ENCODE results near the gene ANO2.

Gene ANO2

DNA sequence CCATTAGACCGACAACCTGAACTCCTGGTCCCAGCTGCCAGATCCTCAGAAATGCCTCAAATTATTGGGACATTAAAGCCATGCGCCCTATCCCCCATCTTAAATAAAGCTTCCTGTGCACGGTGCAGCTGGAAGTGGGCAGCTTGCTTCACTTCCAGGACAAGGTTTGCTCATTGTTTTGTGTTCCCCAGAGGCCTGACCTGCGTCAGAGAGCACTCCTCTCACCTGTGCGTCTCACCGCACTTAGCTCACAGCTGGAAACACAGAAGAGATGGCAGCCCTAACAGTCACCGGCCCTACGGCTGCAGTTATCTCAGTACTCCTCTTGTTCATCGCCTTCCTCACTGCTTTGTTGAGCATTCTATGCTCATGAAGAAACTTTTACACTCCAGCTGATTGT, 135.5 kb downstream of the ANO2 start:
- DNase-seq: no peak

GRCh38 chr12:5808981-5809380, 136.1 kb downstream of the ANO2 start:
- DNase-seq: no peak

GRCh38 chr12:5807514-5808219, 137.4 kb downstream of the ANO2 start:
- DNase-seq: no peak

DNA sequence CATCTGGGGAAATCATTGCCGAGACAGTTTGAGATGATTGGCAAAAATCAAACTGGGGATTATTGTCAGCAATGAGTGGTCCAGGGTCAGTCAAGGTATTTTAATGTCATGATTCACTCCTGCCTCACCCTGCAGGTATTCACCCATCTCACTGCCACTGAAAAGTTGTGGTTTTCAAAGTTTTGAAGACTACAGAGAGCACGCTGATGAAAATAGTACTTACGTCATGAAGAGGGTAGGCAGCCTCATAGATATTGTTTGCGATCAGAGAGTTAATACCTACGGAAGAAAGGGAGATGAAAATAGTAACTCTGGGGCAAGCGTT, 138.0 kb downstream of the ANO2 start:
- no peak for DNase-seq

DNA sequence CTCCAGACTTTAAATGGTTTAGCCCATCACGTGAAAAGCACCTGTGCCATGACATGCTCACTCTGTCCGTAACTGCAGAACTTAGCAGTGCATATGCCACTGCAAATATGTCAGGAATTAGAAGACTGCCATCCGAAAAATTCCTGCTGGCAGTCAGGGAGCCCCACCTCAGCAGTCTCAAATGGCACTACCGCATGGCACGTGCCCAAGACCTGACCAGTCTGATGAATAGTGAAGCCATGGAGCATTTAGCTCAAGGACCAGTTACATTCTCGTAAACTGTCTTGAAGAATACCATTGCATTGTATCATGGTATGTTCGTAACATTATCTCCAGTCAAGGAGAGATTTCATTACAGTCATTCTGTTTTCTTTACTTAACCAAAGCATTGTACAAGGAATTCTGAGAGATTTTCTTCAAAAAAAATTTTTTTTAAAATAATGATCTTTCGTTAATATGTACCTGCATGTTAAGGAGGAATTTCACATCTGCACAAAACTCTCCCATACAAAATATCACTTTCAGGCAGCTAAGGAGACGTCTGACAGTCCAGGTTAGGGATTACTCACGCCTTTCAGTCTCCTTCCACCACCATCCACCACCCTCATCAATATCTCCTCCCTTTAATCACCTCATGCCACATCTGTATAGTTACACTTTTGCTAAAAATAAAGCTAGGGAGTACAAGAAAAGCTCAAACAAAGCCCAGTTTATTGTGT, 138.5 kb downstream of the ANO2 start:
- no peak for DNase-seq

DNA sequence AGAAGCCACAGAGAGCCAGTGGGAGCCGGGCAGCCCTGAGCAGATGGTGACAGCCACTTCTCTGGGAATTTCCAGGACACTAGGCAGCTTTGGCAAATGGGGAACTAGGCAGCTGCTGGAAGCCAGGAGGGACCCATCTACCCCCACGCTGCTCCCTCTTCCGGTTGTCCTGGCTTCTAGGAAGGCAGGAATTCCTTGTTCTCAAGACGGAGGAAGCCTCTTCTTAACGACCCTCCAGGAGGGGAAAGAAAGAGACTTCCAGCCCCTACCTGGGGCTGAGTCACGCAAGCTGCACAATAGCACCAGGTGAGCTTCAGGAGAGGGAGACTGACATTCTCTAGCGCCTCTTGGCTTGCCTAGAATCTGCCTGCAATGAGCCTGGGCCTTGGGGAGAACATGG, 141.5 kb downstream of the ANO2 start:
- DNase-seq: no peak

DNA sequence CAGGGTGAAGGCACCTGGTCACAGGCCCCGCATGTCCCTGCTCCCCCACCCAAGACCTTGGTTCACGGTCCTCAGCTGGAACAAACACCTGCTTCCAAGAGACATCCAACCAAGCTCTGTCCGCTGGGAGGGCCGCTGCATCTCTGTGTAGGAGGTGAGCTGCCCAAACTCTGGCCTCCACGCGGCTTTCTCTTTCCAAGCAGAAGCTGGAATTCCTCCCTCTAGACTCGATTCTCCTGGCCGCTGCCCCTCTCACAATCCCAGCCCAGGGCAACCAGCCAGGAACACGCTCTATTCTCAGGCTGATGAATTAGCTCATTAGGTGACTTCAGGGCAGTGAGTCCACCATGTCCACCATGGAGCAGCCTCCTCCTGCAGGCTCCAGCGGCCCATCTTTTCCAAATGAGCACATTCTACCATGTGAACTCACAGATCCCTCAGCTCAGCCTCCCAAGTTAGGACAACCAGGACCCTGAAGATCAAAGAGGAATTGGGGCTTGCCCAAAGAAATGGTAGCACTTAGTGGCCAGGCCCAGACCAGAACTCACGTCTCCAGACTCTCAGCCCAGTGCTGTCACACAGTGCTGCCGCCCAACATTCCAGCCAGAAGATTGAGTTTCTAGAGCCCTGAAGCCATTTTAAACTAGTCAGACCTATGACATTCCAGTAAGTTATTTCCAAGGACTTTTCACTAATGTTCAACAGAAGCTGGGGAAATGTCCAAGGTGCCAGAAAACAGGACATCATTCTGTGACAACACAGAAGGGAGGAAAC, 146.6 kb downstream of the ANO2 start:
- DNase-seq: no peak

GRCh38 chr12:5797661-5798060, 147.4 kb downstream of the ANO2 start:
- DNase-seq: no peak

DNA sequence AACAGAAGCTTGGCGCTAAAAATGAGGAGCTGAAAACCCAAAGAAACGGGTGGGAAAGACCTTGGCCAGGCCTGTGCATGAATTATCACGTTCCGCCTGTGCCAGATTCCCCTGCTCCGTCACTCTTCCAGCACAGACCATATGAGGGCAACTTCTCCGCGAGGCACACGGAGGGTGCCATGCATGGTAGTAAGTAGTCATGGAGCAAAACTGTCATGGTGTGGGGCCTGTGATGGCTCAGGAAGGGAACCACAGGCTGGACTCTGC, 148.2 kb downstream of the ANO2 start:
- no peak for DNase-seq

- no peak for DNase-seq
These were observed 148.7 kb downstream of the ANO2 start for GRCh38 chr12:5796171-5796958.

GRCh38 chr12:5794156-5794555, 150.9 kb downstream of the ANO2 start:
- DNase-seq: no peak

DNA sequence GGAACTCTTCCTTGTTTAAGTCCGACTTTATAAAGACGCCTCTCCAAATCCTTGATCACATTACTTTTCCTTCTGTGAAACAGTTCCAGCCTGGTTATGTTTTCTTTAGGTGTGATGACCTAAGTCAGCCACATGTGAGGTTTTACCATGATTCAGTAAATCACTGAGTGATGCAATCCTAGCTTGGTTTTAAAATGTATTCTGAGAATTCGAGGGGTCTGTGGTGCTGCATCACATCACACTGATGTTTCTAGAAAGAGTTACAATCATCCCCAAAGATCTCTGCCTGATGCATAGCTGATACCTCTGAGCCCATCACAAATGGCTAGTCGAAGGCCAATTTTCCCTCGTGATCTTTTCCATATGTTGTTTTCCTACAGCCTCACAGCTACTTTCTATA, 152.7 kb downstream of the ANO2 start:
- no peak for DNase-seq

DNA sequence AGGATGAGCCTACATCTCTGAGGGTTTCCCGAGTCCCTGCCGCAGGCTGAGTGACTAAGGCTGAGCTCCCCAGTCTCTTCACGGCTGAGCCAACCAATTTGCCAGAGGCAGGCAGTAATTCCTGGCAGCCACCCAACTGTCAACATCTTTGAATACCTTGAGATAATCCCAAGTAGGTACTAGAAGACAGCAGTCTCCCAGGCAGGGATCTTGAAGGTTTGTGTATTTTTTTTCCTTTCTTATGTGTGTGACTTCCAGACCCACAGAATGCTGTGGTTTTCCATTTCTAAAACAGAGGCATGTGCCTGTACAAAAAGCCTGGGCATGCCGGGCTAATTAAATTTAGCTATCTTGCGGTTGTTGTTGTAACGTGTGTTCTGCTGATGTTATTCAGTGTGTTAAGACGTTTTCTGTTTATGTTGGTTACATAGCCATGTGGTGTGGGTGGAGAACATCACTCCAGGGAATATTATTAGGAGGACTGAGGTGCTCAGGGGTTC, 155.5 kb downstream of the ANO2 start:
- no peak for DNase-seq

DNA sequence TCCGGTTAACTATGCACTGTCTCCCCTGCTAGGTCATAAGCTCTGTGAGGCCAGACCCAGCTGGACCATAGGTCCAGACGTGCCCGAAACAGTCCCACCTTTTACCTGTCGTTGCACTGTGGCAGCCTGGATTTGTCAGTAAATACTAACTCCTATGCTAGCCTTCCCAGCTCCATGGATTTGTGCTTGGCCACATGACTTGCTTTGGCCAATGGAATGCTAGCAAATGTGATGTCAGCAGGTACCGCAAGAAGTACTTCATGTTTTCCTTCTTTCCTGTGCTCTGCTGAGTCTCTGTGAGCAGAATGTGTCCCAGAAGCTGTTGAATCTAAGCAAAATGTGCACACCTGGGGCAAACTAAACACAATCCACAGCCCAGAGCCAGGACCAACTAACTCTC, 157.2 kb downstream of the ANO2 start:
- DNase-seq: no peak

GRCh38 chr12:5785601-5786000, 159.5 kb downstream of the ANO2 start:
- DNase-seq: no peak

GRCh38 chr12:5784462-5785130, 160.5 kb downstream of the ANO2 start:
- DNase-seq: no peak

DNA sequence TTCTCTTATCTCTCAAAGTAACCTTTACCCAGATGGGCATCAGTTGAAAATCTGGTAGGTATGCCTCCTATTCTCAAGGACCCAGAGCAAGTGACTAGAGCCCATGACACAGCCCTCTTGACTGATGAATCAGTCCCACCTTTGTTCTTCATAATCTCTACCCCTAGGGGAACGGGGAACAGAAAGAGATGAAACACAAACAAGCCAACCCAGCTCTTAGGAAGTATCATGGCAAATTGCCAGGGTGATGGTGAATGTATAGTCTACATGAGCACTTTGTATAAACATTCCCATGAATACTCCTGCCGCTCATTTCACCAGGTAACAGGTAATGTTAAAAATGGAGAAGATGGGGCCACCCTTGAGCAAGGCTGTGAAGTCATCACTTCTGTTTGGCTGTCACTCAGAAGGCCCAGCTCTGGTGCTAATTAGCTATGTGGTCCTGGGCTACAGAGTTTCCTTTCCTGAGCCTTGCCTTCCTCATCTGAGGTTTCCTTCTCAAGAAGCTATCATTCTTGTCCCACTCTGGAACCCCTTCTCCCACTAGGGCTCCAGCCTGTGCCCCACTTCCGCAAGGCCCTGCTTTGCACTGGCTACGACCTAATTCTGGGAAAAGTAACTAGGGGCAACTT, 161.7 kb downstream of the ANO2 start:
- DNase-seq: no peak

DNA sequence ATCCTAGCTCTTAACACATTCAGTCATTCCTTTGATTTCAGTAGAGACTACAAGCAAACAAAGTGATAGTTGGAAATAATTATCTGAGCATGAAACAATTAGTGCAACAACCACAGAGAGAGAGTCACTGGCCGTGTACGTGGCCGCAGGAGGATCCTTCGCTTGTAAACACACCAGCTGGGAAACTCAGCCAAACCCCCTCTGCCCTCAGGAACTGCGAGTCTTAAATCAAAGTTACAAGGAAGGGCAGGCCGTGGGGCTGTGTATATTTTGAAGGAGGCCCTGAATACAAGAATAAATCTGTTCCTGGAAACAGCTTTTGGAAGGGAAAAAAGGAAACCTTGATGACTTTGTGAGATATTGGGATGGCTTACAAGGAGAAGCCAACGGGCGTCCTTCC, 164.5 kb downstream of the ANO2 start:
- no peak for DNase-seq

- no peak for DNase-seq
These were observed 165.7 kb downstream of the ANO2 start for GRCh38 chr12:5779401-5779800.

DNA sequence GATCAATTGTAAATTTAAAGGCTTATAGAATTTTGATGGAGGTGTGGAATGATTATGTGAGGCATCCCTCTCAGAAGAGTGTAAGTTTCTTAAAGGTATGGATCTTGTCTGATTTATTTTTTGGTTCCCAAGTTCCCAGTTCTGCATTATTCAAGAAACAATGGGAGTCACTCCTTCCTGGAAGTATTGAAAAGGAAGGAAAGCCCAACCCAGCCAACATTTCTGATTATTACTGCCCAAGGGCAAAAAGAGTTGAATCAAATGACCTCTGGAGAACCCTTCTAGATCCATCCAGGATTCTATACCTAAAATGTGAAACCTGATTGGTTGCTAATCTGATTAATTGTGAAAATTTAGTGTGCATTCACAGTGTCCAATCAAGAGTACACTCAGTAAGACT, 166.2 kb downstream of the ANO2 start:
- DNase-seq: no peak

GRCh38 chr12:5777451-5777850, 167.6 kb downstream of the ANO2 start:
- no peak for DNase-seq

- no peak for DNase-seq
These were observed 169.0 kb downstream of the ANO2 start for GRCh38 chr12:5776091-5776490.
